GM13976 (cell line): ENCODE data around the gene DNALI1.

ENCODE experiments used
- DNase-seq: peaks from one replicate; pipeline ENCODE4 v3.0.0; 2012; ENCODE audit warnings: low spot score
- in situ Hi-C: fragments of 300-500 bp; cut with MboI; formaldehyde crosslinking; loops from one replicate; pipeline ENCODE4 v1.12.0; 2022; ENCODE audit warnings: low sequenced_read_pairs, mixed read lengths, inconsistent platforms; ENCODE audit not compliant: unreplicated experiment
- TF ChIP-seq, protein P1 (sequence below): IDR thresholded peaks from 2 replicates; pipeline ENCODE4 v1.5.1; 2012; ENCODE audit warnings: borderline replicate concordance, mild to moderate bottlenecking; ENCODE audit not compliant: insufficient read depth; ENCODE audit errors: extremely low read depth, missing control alignments, control extremely low read depth

DNALI1 gene

GRCh38 chr1:37560401-37561132 is 3.8 kb downstream of the DNALI1 start:
- no peak for DNase-seq
- in situ Hi-C loops: no loop called here

GRCh38 chr1:37561133-37562132 is 4.7 kb downstream of the DNALI1 start:
- TF ChIP-seq, protein P1, sequence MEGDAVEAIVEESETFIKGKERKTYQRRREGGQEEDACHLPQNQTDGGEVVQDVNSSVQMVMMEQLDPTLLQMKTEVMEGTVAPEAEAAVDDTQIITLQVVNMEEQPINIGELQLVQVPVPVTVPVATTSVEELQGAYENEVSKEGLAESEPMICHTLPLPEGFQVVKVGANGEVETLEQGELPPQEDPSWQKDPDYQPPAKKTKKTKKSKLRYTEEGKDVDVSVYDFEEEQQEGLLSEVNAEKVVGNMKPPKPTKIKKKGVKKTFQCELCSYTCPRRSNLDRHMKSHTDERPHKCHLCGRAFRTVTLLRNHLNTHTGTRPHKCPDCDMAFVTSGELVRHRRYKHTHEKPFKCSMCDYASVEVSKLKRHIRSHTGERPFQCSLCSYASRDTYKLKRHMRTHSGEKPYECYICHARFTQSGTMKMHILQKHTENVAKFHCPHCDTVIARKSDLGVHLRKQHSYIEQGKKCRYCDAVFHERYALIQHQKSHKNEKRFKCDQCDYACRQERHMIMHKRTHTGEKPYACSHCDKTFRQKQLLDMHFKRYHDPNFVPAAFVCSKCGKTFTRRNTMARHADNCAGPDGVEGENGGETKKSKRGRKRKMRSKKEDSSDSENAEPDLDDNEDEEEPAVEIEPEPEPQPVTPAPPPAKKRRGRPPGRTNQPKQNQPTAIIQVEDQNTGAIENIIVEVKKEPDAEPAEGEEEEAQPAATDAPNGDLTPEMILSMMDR: peak; percentile 38
- in situ Hi-C loops: no loop called here
- DNase-seq: peak; percentile 73

More at GRCh38 chr1:37560401-37561132, 3.8 kb downstream of the DNALI1 start:
- TF ChIP-seq, protein P1: no peak

GRCh38 chr1:37562984-37563383 is 6.2 kb downstream of the DNALI1 start:
- DNase-seq: no peak
- TF ChIP-seq, protein P1: no peak
- in situ Hi-C loops: no loop called here

DNA sequence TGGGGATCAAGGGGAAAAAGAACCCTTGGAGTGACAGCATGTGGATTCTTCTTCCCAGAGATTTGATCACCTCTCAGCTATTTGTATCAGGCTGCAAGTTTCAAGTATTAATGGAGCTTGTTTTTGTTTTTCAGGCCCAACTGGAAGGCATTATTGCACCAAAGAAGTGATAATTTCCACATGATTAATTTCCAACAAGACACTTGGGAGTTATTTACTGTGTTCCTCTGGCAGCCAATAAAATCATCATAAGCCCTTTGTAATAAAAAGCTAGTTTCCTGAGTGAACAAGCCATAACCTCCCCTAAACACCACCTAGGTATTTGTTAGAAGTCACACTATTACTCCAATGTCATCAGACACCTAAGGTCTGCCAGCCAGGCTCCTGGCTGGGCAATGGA is 8.2 kb downstream of the DNALI1 start:
- TF ChIP-seq, protein P1: no peak
- in situ Hi-C loops: no loop called here
- no peak for DNase-seq

GRCh38 chr1:37567023-37567422 is 10.3 kb downstream of the DNALI1 start:
- no peak for DNase-seq
- in situ Hi-C loops: no loop called here
- TF ChIP-seq, protein P1: no peak

GRCh38 chr1:37570528-37571334 is 14.0 kb downstream of the DNALI1 start:
- DNase-seq: no peak
- TF ChIP-seq, protein P1: no peak
- in situ Hi-C loops: no loop called here
